GM19351 (cell line): ENCODE data around the gene TBCK.

Experiments used
- ATAC-seq: cut with Tn5 transposase; IDR thresholded peaks from one replicate; pipeline ENCODE4 v1.9.1; 2021; ENCODE audit warnings: mild to moderate bottlenecking, moderate library complexity; ENCODE audit not compliant: unreplicated experiment

TBCK gene

GRCh38 chr4:106289737-106290136, 26.3 kb downstream of the TBCK start:
- ATAC-seq = no peak

- ATAC-seq = no peak
Measured at GRCh38 chr4:106287353-106287969, 28.5 kb downstream of the TBCK start.

- no peak for ATAC-seq
Measured at GRCh38 chr4:106286611-106287010, 29.4 kb downstream of the TBCK start.

- ATAC-seq = no peak
Measured at GRCh38 chr4:106284227-106284626, 31.8 kb downstream of the TBCK start.

GRCh38 chr4:106277140-106277675, 38.8 kb downstream of the TBCK start:
- ATAC-seq = no peak

GRCh38 chr4:106273831-106274230, 42.2 kb downstream of the TBCK start:
- no peak for ATAC-seq

- ATAC-seq = no peak
Measured at GRCh38 chr4:106270736-106271135, 45.3 kb downstream of the TBCK start.

- ATAC-seq = no peak
Measured at GRCh38 chr4:106269711-106270110, 46.3 kb downstream of the TBCK start.

- no peak for ATAC-seq
Measured at GRCh38 chr4:106268786-106269185, 47.2 kb downstream of the TBCK start.

GRCh38 chr4:106266201-106266600, 49.8 kb downstream of the TBCK start:
- peak; percentile 87 for ATAC-seq

GRCh38 chr4:106264331-106264728, 51.7 kb downstream of the TBCK start:
- ATAC-seq = no peak

GRCh38 chr4:106263594-106264330, 52.2 kb downstream of the TBCK start:
- ATAC-seq = no peak

- no peak for ATAC-seq
Measured at GRCh38 chr4:106261980-106262379, 54.0 kb downstream of the TBCK start.

- no peak for ATAC-seq
Measured at GRCh38 chr4:106258145-106259045, 57.6 kb downstream of the TBCK start.

GRCh38 chr4:106256190-106256589, 59.8 kb downstream of the TBCK start:
- no peak for ATAC-seq

- ATAC-seq = no peak
Measured at GRCh38 chr4:106255195-106255594, 60.8 kb downstream of the TBCK start.

- ATAC-seq = no peak
Measured at GRCh38 chr4:106253364-106254129, 62.5 kb downstream of the TBCK start.

- no peak for ATAC-seq
Measured at GRCh38 chr4:106247600-106247999, 68.4 kb downstream of the TBCK start.

GRCh38 chr4:106246441-106246840, 69.6 kb downstream of the TBCK start:
- ATAC-seq = no peak

GRCh38 chr4:106245176-106245575, 70.8 kb downstream of the TBCK start:
- no peak for ATAC-seq

- no peak for ATAC-seq
Measured at GRCh38 chr4:106240699-106241098, 75.3 kb downstream of the TBCK start.
